CD8-positive, alpha-beta memory T cell (primary cell): Measurements from ENCODE around the gene TPSG1. TPM values are rescaled to one million over a fixed set of nuclear protein-coding genes. Genes with fewer than 3 reads are reported as not detected.
A peak's percentile ranks its signal among the peaks of the same experiment; 100 is the strongest.
"Not testable (repeated sequence)": the region's sequence is repeated elsewhere in the genome, so short reads cannot be mapped to it uniquely, and the experiment has no call there.

ENCODE experiments used
- CTCF ChIA-PET: fragments of 350-600 bp; sonication (Branson Sonifier 250); formaldehyde crosslinking; loops from one replicate; lab custom pipeline; 2021; ENCODE audit warnings: antibody characterized with exemption; lab: Charles Lee
- POLR2A ChIA-PET: fragments of 350-600 bp; sonication (Branson Sonifier 250); formaldehyde crosslinking; loops from one replicate; lab custom pipeline; 2021; ENCODE audit warnings: antibody characterized with exemption; lab: Charles Lee
- DNase-seq, 5 donors: peaks; one replicate each; pipeline versions ENCODE4 v3.0.0 to v3.0.0-alpha.2; 2020 to 2022; ENCODE audit warnings: mixed read lengths in 1 of 5
- H3K27ac ChIP-seq: one replicate; pipeline ENCODE4 v1.7.0; 2013; ENCODE audit warnings: low read depth, mild to moderate bottlenecking, low read length, moderate library complexity
- H3K27me3 ChIP-seq: 2 replicates; pipeline ENCODE4 v1.7.0; 2013; ENCODE audit warnings: low read length, mild to moderate bottlenecking; ENCODE audit not compliant: insufficient read depth, poor library complexity, severe bottlenecking
- H3K36me3 ChIP-seq: 2 replicates; pipeline ENCODE4 v1.7.0; 2013; ENCODE audit warnings: mild to moderate bottlenecking, low read length, moderate library complexity; ENCODE audit not compliant: insufficient read depth
- H3K4me1 ChIP-seq: 2 replicates; pipeline ENCODE4 v1.7.0; 2013; ENCODE audit warnings: mild to moderate bottlenecking, low read length, moderate library complexity; ENCODE audit not compliant: insufficient read depth
- H3K4me3 ChIP-seq: 2 replicates; pipeline ENCODE4 v1.7.0; 2013; ENCODE audit warnings: mild to moderate bottlenecking, low read length
- H3K9me3 ChIP-seq: 2 replicates; pipeline ENCODE4 v1.7.0; 2013; ENCODE audit warnings: mild to moderate bottlenecking, low read length
- H3K27ac Mint-ChIP-seq, 8 donors: one replicate each; pipeline ENCODE4 v1.8.0; 2020 to 2021; ENCODE audit warnings: mixed read lengths in 8 of 8, mild to moderate bottlenecking in 6 of 8, inconsistent platforms in 3 of 8, moderate library complexity in 3 of 8
- H3K27me3 Mint-ChIP-seq, 2 donors: one replicate each; pipeline ENCODE4 v1.8.0; 2020 to 2021; ENCODE audit warnings: mixed read lengths in 2 of 2, mild to moderate bottlenecking in 1 of 2, moderate library complexity in 1 of 2
- H3K36me3 Mint-ChIP-seq, 3 donors: one replicate each; pipeline ENCODE4 v1.8.0; 2020 to 2021; ENCODE audit warnings: mixed read lengths in 3 of 3, inconsistent platforms in 1 of 3, mild to moderate bottlenecking in 1 of 3
- H3K4me1 Mint-ChIP-seq, 3 donors: one replicate each; pipeline ENCODE4 v1.8.0; 2020 to 2021; ENCODE audit warnings: mixed read lengths in 3 of 3, inconsistent platforms in 1 of 3, mild to moderate bottlenecking in 1 of 3
- H3K4me3 Mint-ChIP-seq, 7 donors: one replicate each; pipeline ENCODE4 v1.8.0; 2020 to 2021; ENCODE audit warnings: mixed read lengths in 7 of 7, mild to moderate bottlenecking in 6 of 7, moderate library complexity in 4 of 7, inconsistent platforms in 2 of 7
- H3K9me3 Mint-ChIP-seq, 5 donors: one replicate each; pipeline ENCODE4 v1.8.0; 2020 to 2022; ENCODE audit warnings: mixed read lengths in 5 of 5, mild to moderate bottlenecking in 3 of 5, moderate library complexity in 2 of 5, inconsistent platforms in 1 of 5
- polyA plus RNA-seq: library from polyadenylated mRNA; unstranded; fragments of 300-500 nt; fragmentation: Illumina TruSeq; gene quantifications from one replicate; pipeline ENCODE4 v1.2.3, GENCODE V29; 2021
- total RNA-seq, 2 experiments: library from RNA; stranded (reverse); gene quantifications; one replicate each; pipeline ENCODE4 v1.2.3, GENCODE V29; 2021

The TPSG1 gene
- total and polyA plus RNA-seq, 3 experiments from 2014 or later, result not detected

DNA sequence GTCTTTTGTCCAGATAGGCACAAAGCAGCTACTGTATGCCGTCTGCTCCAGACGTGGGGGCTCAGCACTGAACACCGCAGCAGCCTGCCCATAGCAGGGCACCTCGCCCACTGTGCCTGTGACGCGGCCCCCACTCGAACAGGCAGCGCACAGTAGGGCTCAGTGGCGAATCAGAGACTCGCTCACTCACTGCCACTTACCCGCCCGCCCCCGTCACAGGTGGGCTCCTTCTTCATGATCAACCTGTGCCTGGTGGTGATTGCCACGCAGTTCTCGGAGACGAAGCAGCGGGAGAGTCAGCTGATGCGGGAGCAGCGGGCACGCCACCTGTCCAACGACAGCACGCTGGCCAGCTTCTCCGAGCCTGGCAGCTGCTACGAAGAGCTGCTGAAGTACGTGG is 23.6 kb downstream of the TPSG1 start:
- DNase-seq, result no peak
- no peaks in the 10 kb centered on the region for H3K27me3 ChIP-seq
- POLR2A ChIA-PET, result no interaction called here
- H3K27ac ChIP-seq, result no peak overlapping the region
- no peak overlapping the region for H3K4me3 ChIP-seq
- Mint-ChIP-seq H3K9me3 (no peaks in the 10 kb centered on the region), H3K36me3 (no peaks in the 10 kb centered on the region), H3K4me1 (peaks cover 0 to 2% (median 0%) of the 10 kb centered on the region in 3 donors), H3K4me3 (no peak overlapping the region), H3K27me3 (peaks cover 0 to 7% of the 10 kb centered on the region in 2 donors), H3K27ac (no peak overlapping the region)
- no peaks in the 10 kb centered on the region for H3K9me3 ChIP-seq
- H3K4me1 ChIP-seq, result no peaks in the 10 kb centered on the region
- no peaks in the 10 kb centered on the region for H3K36me3 ChIP-seq
- CTCF ChIA-PET, result no interaction called here

DNA sequence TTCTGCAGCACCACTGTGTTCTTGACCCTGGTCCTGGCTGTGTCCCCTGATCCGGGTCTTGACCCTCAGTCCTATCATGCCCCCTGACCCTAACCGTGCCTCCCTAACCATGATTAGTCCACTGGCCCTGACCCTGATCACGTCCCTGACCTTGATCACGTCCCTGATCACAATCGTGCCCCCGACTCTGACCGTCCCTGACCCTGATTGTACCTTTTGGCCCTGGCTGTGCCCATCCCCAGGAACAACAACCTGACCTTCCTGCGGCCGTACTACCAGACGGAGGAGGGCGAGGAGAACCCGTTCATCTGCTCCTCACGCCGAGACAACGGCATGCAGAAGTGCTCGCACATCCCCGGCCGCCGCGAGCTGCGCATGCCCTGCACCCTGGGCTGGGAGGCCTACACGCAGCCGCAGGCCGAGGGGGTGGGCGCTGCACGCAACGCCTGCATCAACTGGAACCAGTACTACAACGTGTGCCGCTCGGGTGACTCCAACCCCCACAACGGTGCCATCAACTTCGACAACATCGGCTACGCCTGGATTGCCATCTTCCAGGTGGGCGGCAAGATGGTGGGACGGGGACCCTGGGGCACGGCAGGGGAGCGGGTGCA is 24.9 kb downstream of the TPSG1 start:
- Mint-ChIP-seq H3K36me3 (no peaks in the 10 kb centered on the region), H3K4me1 (peaks cover 0 to 2% (median 0%) of the 10 kb centered on the region in 3 donors), H3K27ac (no peak overlapping the region), H3K4me3 (peak overlapping the region in 2 of 7 donors; percentile 40 to 54), H3K9me3 (no peaks in the 10 kb centered on the region), H3K27me3 (peaks cover 0 to 7% of the 10 kb centered on the region in 2 donors)
- Histone ChIP-seq H3K36me3 (no peaks in the 10 kb centered on the region), H3K27ac (no peak overlapping the region), H3K9me3 (no peaks in the 10 kb centered on the region), H3K27me3 (no peaks in the 10 kb centered on the region), H3K4me1 (no peaks in the 10 kb centered on the region), H3K4me3 (no peak overlapping the region)
- CTCF ChIA-PET, result no interaction called here
- no peak for DNase-seq
- POLR2A ChIA-PET, result no interaction called here

DNA sequence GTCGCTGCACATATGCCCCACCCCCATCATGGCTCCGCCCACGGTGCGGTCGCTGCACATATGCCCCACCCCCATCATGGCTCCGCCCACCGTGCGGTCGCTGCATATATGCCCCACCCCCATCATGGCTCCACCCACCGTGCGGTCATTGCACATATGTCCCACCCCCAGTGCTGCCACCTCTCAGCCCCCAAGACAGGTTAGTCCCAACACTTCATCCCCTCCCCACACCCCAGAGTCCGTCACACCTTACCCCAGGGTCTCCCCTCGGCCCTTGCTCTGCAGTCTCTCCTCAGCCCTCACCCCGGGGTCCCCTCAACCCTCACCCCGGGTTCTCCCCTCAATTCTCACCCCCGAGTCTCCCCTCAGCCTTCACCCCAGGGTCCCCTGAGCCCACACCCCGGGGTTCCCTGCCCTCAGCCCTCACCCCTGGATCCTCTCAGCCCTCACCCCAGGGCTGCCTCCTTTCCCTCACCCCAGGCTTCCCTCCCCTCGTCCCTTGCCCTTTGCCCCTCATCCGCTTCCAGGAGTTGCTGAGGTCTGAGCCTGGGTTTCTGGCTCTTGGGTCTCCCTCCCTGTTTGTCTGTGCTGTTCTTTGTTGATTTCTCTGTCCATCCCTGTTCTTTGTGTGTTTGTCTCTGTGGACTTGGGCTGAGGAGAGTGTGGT is 25.6 kb downstream of the TPSG1 start:
- H3K27ac ChIP-seq, result no peak overlapping the region
- POLR2A ChIA-PET, result no interaction called here
- Mint-ChIP-seq H3K27ac (no peak overlapping the region), H3K4me1 (peaks cover 0 to 2% (median 0%) of the 10 kb centered on the region in 3 donors), H3K27me3 (peaks cover 0 to 7% of the 10 kb centered on the region in 2 donors), H3K36me3 (no peaks in the 10 kb centered on the region), H3K9me3 (no peaks in the 10 kb centered on the region), H3K4me3 (peak overlapping the region in 2 of 7 donors; percentile 40 to 54)
- no peak for DNase-seq
- H3K4me3 ChIP-seq, result no peak overlapping the region
- CTCF ChIA-PET, result no interaction called here
- H3K9me3 ChIP-seq, result no peaks in the 10 kb centered on the region
- H3K36me3 ChIP-seq, result no peaks in the 10 kb centered on the region
- no peaks in the 10 kb centered on the region for H3K27me3 ChIP-seq
- no peaks in the 10 kb centered on the region for H3K4me1 ChIP-seq

DNA sequence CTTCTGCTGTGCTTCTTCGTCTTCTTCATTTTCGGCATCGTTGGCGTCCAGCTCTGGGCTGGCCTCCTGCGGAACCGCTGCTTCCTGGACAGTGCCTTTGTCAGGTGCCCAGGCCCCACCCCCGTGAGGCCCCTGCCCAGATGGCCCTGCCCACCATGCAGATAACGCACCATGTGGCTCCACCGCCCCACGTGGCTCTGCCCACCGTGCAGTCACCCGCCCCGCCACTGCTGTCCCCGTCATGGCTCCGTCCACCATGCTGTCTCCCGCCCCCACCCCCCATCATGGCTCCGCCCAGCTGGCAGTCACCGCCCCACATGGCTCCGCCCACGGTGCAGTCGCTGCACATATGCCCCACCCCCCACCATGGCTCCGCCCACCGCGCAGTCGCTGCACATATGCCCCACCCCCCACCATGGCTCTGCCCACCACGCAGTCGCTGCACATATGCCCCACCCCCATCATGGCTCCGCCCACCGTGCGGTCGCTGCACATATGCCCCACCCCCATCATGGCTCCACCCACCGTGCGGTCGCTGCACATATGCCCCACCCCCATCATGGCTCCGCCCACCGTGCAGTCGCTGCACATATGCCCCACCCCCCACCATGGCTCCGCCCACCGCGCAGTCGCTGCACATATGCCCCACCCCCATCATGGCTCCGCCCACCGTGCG is 26.3 kb downstream of the TPSG1 start:
- peak in 1 of 5 donors; percentile 21 for DNase-seq
- H3K27ac Mint-ChIP-seq, H3K4me1 Mint-ChIP-seq, H3K27me3 Mint-ChIP-seq, H3K36me3 Mint-ChIP-seq, H3K9me3 Mint-ChIP-seq, H3K4me3 ChIP-seq, H3K4me1 ChIP-seq, H3K27ac ChIP-seq, H3K4me3 Mint-ChIP-seq, POLR2A ChIA-PET, CTCF ChIA-PET, H3K36me3 ChIP-seq, H3K9me3 ChIP-seq, H3K27me3 ChIP-seq: not testable (repeated sequence)

- Histone ChIP-seq H3K4me3 (no peak overlapping the region), H3K27me3 (no peaks in the 10 kb centered on the region), H3K36me3 (no peaks in the 10 kb centered on the region), H3K4me1 (no peaks in the 10 kb centered on the region), H3K9me3 (no peaks in the 10 kb centered on the region), H3K27ac (no peak overlapping the region)
- Mint-ChIP-seq H3K9me3 (no peaks in the 10 kb centered on the region), H3K27ac (no peak overlapping the region), H3K4me3 (no peak overlapping the region), H3K4me1 (peaks cover 0 to 2% (median 0%) of the 10 kb centered on the region in 3 donors), H3K36me3 (no peaks in the 10 kb centered on the region), H3K27me3 (peaks cover 0 to 7% of the 10 kb centered on the region in 2 donors)
- ChIA-PET CTCF (no interaction called here), POLR2A (no interaction called here)
- no peak for DNase-seq
Observed at GRCh38 chr16:1198194-1198593, 26.9 kb downstream of the TPSG1 start.

DNA sequence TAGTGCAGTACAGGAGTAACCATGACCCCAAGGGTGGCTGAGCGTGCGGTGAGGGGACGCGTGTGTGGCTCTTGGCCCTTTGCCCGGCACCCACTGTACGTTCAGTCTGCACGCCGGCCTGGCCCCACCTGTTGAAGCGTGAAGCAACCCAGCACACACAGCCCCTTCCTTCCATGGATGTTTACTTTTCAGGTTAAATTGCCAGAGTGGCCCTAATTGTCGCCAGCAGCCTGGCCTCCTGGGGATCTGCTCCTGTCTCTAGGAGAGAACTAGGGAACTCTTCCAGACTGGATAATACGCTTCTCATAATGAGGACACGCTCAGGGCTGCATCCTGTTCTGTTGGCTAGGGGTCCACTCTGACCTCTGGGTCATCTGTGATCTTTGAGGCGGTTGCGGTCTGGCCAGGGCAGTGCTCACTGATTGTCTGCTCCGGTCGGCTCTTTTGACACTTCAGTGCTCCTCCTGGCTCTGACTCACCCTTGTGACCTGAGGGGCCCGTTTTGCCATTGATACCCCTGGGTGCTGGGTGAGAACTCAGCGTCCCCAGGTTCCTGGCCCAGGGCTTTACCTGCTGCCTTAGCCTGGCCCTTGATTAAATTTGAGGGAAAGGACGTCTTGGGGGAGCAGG is 27.7 kb downstream of the TPSG1 start:
- H3K27ac Mint-ChIP-seq, result peak overlapping the region in 1 of 8 donors; percentile 29
- no peaks in the 10 kb centered on the region for H3K4me1 ChIP-seq
- no peaks in the 10 kb centered on the region for H3K36me3 Mint-ChIP-seq
- ChIA-PET CTCF (no interaction called here), POLR2A (no interaction called here)
- no peaks in the 10 kb centered on the region for H3K9me3 ChIP-seq
- no peak overlapping the region for H3K27ac ChIP-seq
- DNase-seq, result no peak
- peaks cover 4 to 7% of the 10 kb centered on the region in 2 donors for H3K27me3 Mint-ChIP-seq
- no peak overlapping the region for H3K4me3 ChIP-seq
- no peaks in the 10 kb centered on the region for H3K9me3 Mint-ChIP-seq
- no peaks in the 10 kb centered on the region for H3K36me3 ChIP-seq
- no peaks in the 10 kb centered on the region for H3K27me3 ChIP-seq
- H3K4me1 Mint-ChIP-seq, result peaks cover 0 to 2% (median 0%) of the 10 kb centered on the region in 3 donors
- H3K4me3 Mint-ChIP-seq, result no peak overlapping the region

- no peak overlapping the region for H3K4me3 Mint-ChIP-seq
- Histone ChIP-seq H3K36me3 (no peaks in the 10 kb centered on the region), H3K27ac (no peak overlapping the region), H3K27me3 (no peaks in the 10 kb centered on the region), H3K4me1 (no peaks in the 10 kb centered on the region), H3K9me3 (no peaks in the 10 kb centered on the region), H3K4me3 (no peak overlapping the region)
- CTCF ChIA-PET, result no interaction called here
- no peak overlapping the region for H3K27ac Mint-ChIP-seq
- peaks cover 0 to 2% (median 0%) of the 10 kb centered on the region in 3 donors for H3K4me1 Mint-ChIP-seq
- H3K27me3 Mint-ChIP-seq, result peaks cover 4 to 7% of the 10 kb centered on the region in 2 donors
- no peaks in the 10 kb centered on the region for H3K36me3 Mint-ChIP-seq
- no peak for DNase-seq
- POLR2A ChIA-PET, result no interaction called here
- no peaks in the 10 kb centered on the region for H3K9me3 Mint-ChIP-seq
Observed at GRCh38 chr16:1196494-1196893, 28.6 kb downstream of the TPSG1 start.

DNA sequence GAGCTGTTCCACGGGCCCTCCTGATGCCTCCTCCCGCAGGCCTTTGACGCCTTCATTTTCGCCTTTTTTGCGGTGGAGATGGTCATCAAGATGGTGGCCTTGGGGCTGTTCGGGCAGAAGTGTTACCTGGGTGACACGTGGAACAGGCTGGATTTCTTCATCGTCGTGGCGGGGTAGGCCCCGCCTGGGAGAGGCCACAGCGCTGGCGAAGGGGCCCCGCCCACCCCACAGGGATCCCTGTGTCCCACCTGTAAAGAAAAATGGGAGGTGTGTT is 29.7 kb downstream of the TPSG1 start:
- Mint-ChIP-seq H3K36me3 (no peaks in the 10 kb centered on the region), H3K4me1 (peaks cover 0 to 2% (median 0%) of the 10 kb centered on the region in 3 donors), H3K4me3 (no peak overlapping the region), H3K27me3 (peaks cover 4 to 7% of the 10 kb centered on the region in 2 donors), H3K27ac (no peak overlapping the region), H3K9me3 (no peaks in the 10 kb centered on the region)
- Histone ChIP-seq H3K9me3 (no peaks in the 10 kb centered on the region), H3K4me1 (no peaks in the 10 kb centered on the region), H3K4me3 (no peak overlapping the region), H3K27ac (no peak overlapping the region), H3K27me3 (no peaks in the 10 kb centered on the region), H3K36me3 (no peaks in the 10 kb centered on the region)
- DNase-seq, result no peak
- ChIA-PET CTCF (no interaction called here), POLR2A (no interaction called here)
